HL-60 (cell line): ENCODE results near the gene SMIM45.

Source experiments
- DNase-seq, 2 experiments: peaks; one replicate each; pipeline ENCODE4 v3.0.0-alpha.2; 2010 to 2020; ENCODE audit warnings: low read depth in 1 of 2, low spot score in 1 of 2
- H3K27ac ChIP-seq: fragments of 250-450 bp; sonication (Bioruptor Pico); replicated peaks from 2 replicates; pipeline ENCODE4 v1.5.1; 2020; ENCODE audit warnings: mild to moderate bottlenecking, moderate library complexity
- H3K27me3 ChIP-seq: fragments of 250-450 bp; sonication (Bioruptor Pico); 2 replicates; pipeline ENCODE4 v1.5.1; 2021; ENCODE audit warnings: mild to moderate bottlenecking, moderate library complexity; ENCODE audit not compliant: insufficient read depth, poor library complexity, severe bottlenecking
- H3K4me3 ChIP-seq: replicated peaks from 2 replicates; pipeline ENCODE4 v1.5.1; 2011; ENCODE audit warnings: mild to moderate bottlenecking, control low read depth, low read length; ENCODE audit not compliant: insufficient read depth
- CTCF ChIP-seq: IDR thresholded peaks from one replicate; pipeline ENCODE4 v1.5.1; 2011; ENCODE audit warnings: low read length, control low read depth, inconsistent platforms; ENCODE audit not compliant: insufficient read depth
- GABPA ChIP-seq: IDR thresholded peaks from 2 replicates; pipeline ENCODE4 v1.6.1; 2012; ENCODE audit warnings: low read depth
- POLR2AphosphoS5 ChIP-seq: IDR thresholded peaks from 2 replicates; pipeline ENCODE4 v1.6.1; 2012; ENCODE audit warnings: low read depth
- REST ChIP-seq: IDR thresholded peaks from 2 replicates; pipeline ENCODE4 v1.6.1; 2012; ENCODE audit warnings: low read depth; ENCODE audit not compliant: insufficient replicate concordance
- SPI1 ChIP-seq: IDR thresholded peaks from 2 replicates; pipeline ENCODE4 v1.6.1; 2012; ENCODE audit warnings: low read depth, mild to moderate bottlenecking, borderline replicate concordance

Gene SMIM45

GRCh38 chr22:41929418-41929810 lies 22.5 kb upstream of the SMIM45 start:
- H3K4me3 ChIP-seq = no peak overlapping the region
- H3K27ac ChIP-seq = no peak overlapping the region
- no peak for TF ChIP-seq GABPA
- H3K27me3 ChIP-seq = peaks cover 15% of the 10 kb centered on the region
- DNase-seq = no peak

- no peak overlapping the region for H3K27ac ChIP-seq
- TF ChIP-seq SPI1 = no peak
- no peak for TF ChIP-seq POLR2AphosphoS5
- TF ChIP-seq CTCF = no peak
- no peak for TF ChIP-seq REST
- TF ChIP-seq GABPA = no peak
- no peak for DNase-seq
- no peak overlapping the region for H3K4me3 ChIP-seq
- H3K27me3 ChIP-seq = peaks cover 4% of the 10 kb centered on the region
Measured at GRCh38 chr22:41931701-41932269, 20.2 kb upstream of the SMIM45 start.

GRCh38 chr22:41932353-41932752 lies 19.6 kb upstream of the SMIM45 start:
- Histone ChIP-seq H3K27ac (no peak overlapping the region), H3K27me3 (no peaks in the 10 kb centered on the region)

More at GRCh38 chr22:41932353-41932752, 19.6 kb upstream of the SMIM45 start:
- no peak for TF ChIP-seq GABPA
- TF ChIP-seq REST = no peak
- no peak for TF ChIP-seq SPI1
- TF ChIP-seq CTCF = no peak
- TF ChIP-seq POLR2AphosphoS5 = no peak; the same call in 1 of the 2 replicates
- no peak overlapping the region for H3K4me3 ChIP-seq
- no peak for DNase-seq
